Activated CD8-positive, alpha-beta memory T cell treated with anti-CD3 and anti-CD28 coated beads for 1 hour (primary cell): ENCODE results near the gene PLP2.
"Not testable (repeated sequence)": the region's sequence is repeated elsewhere in the genome, so short reads cannot be mapped to it uniquely, and the experiment has no call there.

Experiments used
- DNase-seq, 2 donors: peaks; one replicate each; pipeline ENCODE4 v3.0.0-alpha.2; 2020; ENCODE audit warnings: low read depth in 1 of 2; ENCODE audit errors: extremely low read depth in 1 of 2

PLP2 gene

DNA sequence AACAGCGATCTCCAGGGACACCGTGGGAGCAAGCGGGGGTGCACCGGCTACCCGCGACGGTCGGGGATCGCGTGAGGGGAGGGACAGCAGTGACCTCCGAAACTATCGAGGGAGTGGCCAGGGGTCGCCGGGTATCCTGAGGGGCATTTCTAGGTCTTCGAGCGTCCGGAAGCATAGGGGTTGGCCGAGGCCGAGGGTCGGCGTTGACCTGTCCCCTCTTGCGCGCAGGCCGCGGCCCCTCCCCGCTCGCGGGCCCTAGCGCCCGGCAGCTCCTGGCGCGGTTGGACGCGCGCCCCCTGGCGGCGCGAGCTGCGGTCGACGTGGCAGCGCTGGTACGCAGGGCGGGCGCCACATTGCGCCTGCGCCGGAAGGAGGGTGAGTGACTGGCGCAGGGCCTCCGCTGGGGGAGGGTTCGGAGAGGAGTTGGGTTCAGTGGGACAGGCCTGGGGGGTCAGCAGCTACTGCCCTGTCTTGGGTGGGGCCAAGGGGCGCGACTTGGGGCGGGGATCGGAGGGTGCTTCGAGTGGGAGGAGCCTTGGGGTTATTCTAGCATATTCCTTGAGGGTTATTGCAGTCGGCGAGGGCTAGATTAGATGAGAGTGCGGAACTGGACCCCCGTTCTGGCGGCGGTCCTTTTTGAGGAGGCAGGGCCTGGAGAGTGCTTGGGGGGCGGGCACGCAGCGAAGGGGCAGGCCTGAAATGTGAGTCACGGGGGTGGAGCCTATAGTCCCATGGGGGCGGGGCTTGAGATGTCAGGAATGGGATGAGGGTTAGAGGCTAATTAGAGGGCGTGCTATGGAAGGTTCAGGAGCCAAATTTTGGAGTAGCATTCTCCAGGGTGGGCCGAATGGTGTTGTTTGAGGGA lies 7.9 kb upstream of the PLP2 start:
- peak in 1 of 2 donors; percentile 67 for DNase-seq

- no peak for DNase-seq
Measured at GRCh38 chrX:49164589-49165360, 6.9 kb upstream of the PLP2 start.

- peak; percentile 45 to 49 for DNase-seq
Measured at GRCh38 chrX:49165901-49166881, 5.5 kb upstream of the PLP2 start.

- peak; percentile 44 to 56 for DNase-seq
Measured at GRCh38 chrX:49166914-49167739, 4.6 kb upstream of the PLP2 start.

GRCh38 chrX:49167740-49168108 lies 4.0 kb upstream of the PLP2 start:
- no peak for DNase-seq

DNA sequence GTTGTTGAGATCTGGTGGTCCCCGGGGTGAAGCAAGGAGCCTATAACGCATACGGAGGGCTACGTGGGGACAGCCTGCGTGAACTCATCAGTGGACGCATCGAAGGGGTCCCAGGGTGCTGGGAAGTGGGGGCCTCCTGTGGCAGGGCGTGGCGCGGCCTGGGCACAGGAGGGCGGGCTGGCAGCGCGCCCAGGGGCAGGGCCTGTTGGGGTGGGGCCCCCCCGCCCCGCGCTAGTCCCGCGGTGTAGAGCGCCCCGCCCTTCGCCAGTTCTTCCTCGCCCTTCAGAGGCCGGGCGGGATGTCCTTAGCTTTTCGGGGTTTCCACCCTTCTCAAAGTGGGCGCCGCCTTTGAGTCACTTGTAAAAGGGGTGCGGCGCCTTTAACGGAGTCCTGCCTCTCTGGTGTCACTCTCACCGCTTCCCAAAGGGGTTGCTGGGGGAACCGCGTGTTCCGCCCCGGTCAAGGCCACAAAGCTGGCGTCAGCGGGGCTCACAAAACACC lies 632 bp downstream of the PLP2 start:
- peak; percentile 46 to 55 for DNase-seq

DNA sequence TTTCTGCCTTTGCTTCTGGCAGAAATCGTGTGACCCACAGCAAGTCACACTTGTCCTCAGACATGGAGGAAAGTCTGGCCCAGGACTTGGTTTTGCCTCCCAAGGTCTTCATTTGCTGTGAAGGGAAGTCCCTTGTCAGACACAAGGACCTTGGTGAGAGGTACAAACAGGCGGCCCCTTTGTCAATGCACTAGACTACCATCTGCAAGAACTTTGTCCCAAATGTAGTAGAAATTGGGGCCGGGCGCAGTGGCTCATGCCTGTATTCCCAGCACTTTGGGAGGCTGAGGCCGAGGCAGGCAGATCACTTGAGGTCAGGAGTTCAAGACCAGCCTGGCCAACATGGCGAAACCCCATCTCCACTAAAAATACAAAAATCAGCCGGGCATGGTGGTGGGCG lies 1.8 kb downstream of the PLP2 start:
- not testable (repeated sequence) for DNase-seq

DNA sequence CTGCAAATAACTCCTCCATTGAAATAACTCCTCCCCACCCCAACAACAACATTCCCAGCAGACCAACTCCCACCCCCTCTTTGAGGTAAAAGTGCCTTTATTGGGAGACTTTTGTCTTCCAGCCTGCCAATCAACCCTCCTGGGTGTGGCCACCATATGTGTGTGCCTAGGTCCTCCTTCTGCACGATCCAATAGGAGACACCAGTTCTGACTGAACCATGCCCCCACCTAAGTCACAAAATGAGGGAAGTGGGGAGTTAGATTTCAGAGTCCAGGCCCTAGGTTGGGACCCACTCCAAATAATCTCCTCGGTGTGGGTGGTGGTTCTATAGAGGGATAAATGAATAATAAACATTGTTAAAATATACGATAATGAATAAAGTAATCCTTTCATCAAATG lies 3.0 kb downstream of the PLP2 start:
- no peak for DNase-seq

GRCh38 chrX:49175435-49176274 lies 4.0 kb downstream of the PLP2 start:
- no peak for DNase-seq

DNA sequence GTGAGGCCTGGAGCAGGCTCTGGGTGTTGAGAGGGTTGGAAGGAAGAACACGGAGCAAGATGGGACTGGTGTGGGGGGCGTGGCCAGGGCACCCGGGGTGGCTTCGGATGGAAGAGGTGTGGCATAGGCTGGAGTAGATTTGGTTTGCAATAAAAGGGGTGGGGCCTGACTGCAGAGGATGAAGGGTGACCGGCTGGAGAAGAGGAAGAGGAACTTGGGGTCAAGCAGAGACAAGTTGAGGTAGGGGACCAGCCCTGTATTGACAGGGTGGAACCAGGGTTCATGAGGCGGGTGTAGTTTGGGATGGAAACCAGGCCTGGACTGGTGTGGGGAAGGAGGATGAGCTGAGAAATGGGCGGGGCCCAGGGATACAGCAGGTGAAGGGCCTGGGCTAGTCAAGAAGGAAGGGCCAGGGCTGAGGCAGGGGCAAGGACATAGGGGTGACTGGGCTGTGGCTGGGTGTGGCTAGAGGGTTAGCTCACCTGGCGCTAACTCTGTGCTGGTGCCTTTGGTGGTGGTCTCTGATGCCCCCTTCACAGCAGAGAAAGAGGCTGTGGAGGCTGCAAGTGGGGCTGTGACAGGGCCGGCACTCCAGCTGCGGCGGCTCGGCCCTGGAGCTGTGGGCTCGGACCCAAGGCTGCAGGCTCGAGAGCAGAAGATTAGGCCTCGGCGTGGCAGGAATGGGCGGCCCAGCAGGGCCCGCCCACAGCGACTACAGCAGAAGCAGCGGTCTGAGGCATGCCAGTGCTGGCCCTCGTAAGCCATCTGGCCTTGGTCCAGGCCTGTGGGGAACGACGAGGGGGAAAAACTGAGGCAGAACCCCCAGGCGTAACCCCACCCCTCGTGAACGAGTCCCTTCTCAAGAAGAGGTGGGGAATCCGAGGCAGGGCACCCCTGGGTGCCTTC lies 5.0 kb downstream of the PLP2 start:
- no peak for DNase-seq

DNA sequence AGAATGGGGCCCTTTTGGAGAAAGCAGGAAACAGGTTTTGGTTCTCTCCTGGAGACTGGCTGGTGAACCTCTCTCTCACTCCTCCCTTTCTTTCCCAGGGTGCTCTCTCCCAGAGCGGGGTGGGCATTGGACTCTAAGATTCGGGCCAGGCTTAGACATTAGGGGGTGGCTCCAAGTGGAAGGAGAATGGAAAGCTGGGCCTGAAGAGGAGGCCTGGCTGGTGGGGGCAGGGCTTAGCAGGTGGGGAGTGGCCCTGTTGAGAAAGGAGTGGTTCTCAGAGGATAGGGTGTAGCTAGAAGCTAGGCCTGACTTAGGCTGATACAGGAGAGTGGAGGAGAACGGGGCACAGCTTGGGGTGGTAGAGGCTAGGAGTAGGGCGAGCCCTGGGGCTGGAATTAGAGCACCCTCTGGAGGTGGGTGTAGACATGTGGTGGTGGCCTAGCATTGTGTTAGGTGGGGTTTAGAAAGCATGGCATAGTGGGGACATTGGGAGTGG lies 5.7 kb downstream of the PLP2 start:
- DNase-seq, result no peak

GRCh38 chrX:49177873-49178480 lies 6.3 kb downstream of the PLP2 start:
- DNase-seq, result no peak

- DNase-seq, result no peak
Measured at GRCh38 chrX:49178537-49178936, 6.8 kb downstream of the PLP2 start.

GRCh38 chrX:49179358-49179757 lies 7.7 kb downstream of the PLP2 start:
- no peak for DNase-seq

GRCh38 chrX:49183701-49184281 lies 12.1 kb downstream of the PLP2 start:
- DNase-seq, result no peak

DNA sequence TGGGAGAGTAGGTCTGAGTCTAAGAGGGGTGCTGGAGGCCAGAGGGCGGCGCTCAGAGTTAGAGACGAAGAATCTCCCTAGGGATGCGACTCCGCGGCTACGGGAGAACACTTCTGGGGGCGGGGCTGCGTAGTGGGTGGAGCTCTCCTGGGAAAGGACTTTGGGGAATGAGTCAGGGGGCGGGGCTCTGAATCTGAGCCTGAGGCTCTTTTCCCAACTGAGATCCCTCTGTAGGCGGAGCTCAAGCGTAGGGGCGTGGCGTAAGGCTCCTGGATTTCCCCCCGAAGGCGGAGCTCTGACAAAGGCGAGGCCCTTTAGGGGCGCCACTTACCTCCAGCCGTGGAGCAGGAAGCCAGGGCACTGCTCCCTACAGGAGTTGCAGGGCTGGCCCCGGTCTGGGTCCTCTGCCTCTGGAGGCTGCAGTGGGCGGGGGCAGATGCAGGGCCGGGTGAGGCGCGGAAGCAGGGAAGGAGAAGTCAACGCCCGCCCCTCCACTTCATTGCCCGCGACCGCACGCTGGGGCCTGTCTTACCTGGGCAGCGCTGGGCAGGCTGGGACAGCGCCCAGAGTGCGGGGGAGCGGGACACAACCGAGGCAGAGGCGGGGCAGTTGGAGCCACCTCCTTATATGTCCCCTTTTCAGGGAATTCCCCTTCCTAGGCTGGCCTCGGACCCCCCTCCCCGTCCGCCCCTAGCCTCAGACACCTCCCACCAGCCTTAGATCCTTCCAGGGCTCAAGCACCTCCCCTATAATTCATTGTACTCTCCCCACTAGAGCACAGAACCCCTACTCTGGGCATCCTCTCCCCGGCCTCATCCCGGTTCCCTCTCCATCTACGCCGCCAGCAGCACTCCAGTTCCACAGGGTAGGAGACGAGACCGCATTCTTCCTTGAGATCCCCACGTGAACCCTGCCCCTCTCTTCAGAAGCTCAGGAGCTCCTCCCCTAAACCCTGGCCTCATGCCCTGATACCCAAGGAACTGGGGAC lies 12.9 kb downstream of the PLP2 start:
- no peak for DNase-seq
